Hepatocyte (in vitro differentiated cells): ENCODE measurements around the gene GPATCH8. TPM values are rescaled to one million over a fixed set of nuclear protein-coding genes. Genes with fewer than 3 reads are reported as not detected.

Experiments
- DNase-seq: peaks from one replicate; pipeline ENCODE4 v3.0.0-alpha.2; 2016; ENCODE audit warnings: low spot score
- H2AFZ ChIP-seq: fragments of 200-600 bp; sonication (generic); 2 replicates; pipeline ENCODE4 v1.6.0; 2016; ENCODE audit warnings: antibody characterized with exemption, mild to moderate bottlenecking
- H3K27ac ChIP-seq: fragments of 200-600 bp; sonication (generic); 2 replicates; pipeline ENCODE4 v1.5.1; 2016; ENCODE audit warnings: mild to moderate bottlenecking
- H3K27me3 ChIP-seq: fragments of 200-600 bp; sonication (generic); 2 replicates; pipeline ENCODE4 v1.6.1; 2016
- H3K36me3 ChIP-seq: fragments of 200-600 bp; sonication (generic); replicated peaks from 2 replicates; pipeline ENCODE4 v1.5.1; 2016; ENCODE audit warnings: low read depth; ENCODE audit not compliant: insufficient read depth
- H3K4me1 ChIP-seq: fragments of 200-600 bp; sonication (generic); 2 replicates; pipeline ENCODE4 v1.5.1; 2016; ENCODE audit warnings: mild to moderate bottlenecking, moderate library complexity; ENCODE audit not compliant: insufficient read depth
- H3K4me2 ChIP-seq: fragments of 200-600 bp; sonication (generic); 2 replicates; pipeline ENCODE4 v1.6.0; 2016
- H3K4me3 ChIP-seq: fragments of 200-600 bp; sonication (generic); 2 replicates; pipeline ENCODE4 v1.5.1; 2016; ENCODE audit warnings: mild to moderate bottlenecking
- H3K79me2 ChIP-seq: fragments of 200-600 bp; sonication (generic); 2 replicates; pipeline ENCODE4 v1.6.0; 2017; ENCODE audit warnings: mild to moderate bottlenecking
- H3K9me2 ChIP-seq: fragments of 200-600 bp; sonication (generic); replicated peaks from 2 replicates; pipeline ENCODE4 v1.6.0; 2017; ENCODE audit warnings: mild to moderate bottlenecking; ENCODE audit not compliant: insufficient read depth
- H3K9me3 ChIP-seq: fragments of 200-600 bp; sonication (generic); 2 replicates; pipeline ENCODE4 v1.5.1; 2016; ENCODE audit warnings: low read depth, mild to moderate bottlenecking
- H4K20me1 ChIP-seq: fragments of 200-600 bp; sonication (generic); 2 replicates; pipeline ENCODE4 v1.6.0; 2016; ENCODE audit warnings: mild to moderate bottlenecking; ENCODE audit not compliant: insufficient read depth, poor library complexity, severe bottlenecking
- CTCF ChIP-seq: fragments of 200-600 bp; sonication (generic); IDR thresholded peaks from 2 replicates; pipeline ENCODE4 v1.5.1; 2016; ENCODE audit warnings: antibody characterized with exemption, mild to moderate bottlenecking; ENCODE audit not compliant: poor library complexity
- EZH2 ChIP-seq: fragments of 200-600 bp; sonication (generic); IDR thresholded peaks from 2 replicates; pipeline ENCODE4 v1.6.1; 2016; ENCODE audit warnings: antibody characterized with exemption, mild to moderate bottlenecking, borderline replicate concordance
- EZH2phosphoT487 ChIP-seq: fragments of 200-600 bp; sonication (generic); IDR thresholded peaks from one replicate; pipeline ENCODE4 v1.6.1; 2018; ENCODE audit warnings: antibody characterized with exemption, mild to moderate bottlenecking, low read depth, moderate library complexity; ENCODE audit not compliant: unreplicated experiment, severe bottlenecking
- WGBS: methylation state at CpG from one replicate; pipeline ENCODE4 v1.1.6; 2016; ENCODE audit warnings: low lambda C conversion rate; ENCODE audit errors: missing lambda C conversion rate; 5-methylcytosine and 5-hydroxymethylcytosine counted together
- polyA plus RNA-seq: library from polyadenylated mRNA; unstranded; fragments of >200 nt; fragmentation: Nextera tagmentation; extraction: Ambion mirVana; gene quantifications from 2 replicates; pipeline ENCODE4 v1.2.1, GENCODE V29; 2016
- total RNA-seq: library from RNA; depleted of rRNA; stranded (reverse); fragments of >200 nt; gene quantifications from 2 replicates; pipeline ENCODE4 v1.2.3, GENCODE V29; 2014

Gene GPATCH8
- total and polyA plus RNA-seq, 2 experiments from 2014 or later, result 30.0 to 42.1 TPM

DNA sequence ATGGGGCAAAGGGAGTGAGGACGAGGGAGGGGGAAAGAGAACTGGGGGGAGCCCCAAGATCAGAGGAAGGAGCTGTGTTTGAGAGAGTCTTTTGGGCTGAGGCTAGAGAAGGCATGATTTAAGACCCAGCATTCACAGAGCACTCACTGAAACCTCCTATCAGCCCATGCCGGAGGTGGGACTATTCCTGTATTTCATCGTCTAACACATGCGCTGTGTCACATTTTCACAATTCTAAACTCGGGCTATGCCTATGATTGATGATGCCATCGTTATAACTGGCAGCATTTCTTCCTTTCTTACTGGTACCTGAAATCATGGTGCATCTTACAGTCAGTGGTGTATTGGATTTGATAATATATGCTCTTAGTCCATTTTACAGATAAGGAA lies 143.1 kb downstream of the GPATCH8 start:
- Histone ChIP-seq H3K4me1 (peaks cover 24% of the 10 kb centered on the region), H2AFZ (no peak overlapping the region), H3K9me3 (no peaks in the 10 kb centered on the region), H3K27ac (no peak overlapping the region), H3K4me3 (no peak overlapping the region), H3K79me2 (peaks cover 8% of the 10 kb centered on the region), H3K36me3 (no peaks in the 10 kb centered on the region), H3K4me2 (no peak overlapping the region), H3K27me3 (no peaks in the 10 kb centered on the region), H3K9me2 (no peaks in the 10 kb centered on the region), H4K20me1 (peaks cover 13% of the 10 kb centered on the region)
- no peak for DNase-seq
- 70% methylated on average over 6 of the region's 6 CpGs for WGBS
- TF ChIP-seq EZH2, result no peak
- TF ChIP-seq CTCF, result no peak
- TF ChIP-seq EZH2phosphoT487, result no peak

DNA sequence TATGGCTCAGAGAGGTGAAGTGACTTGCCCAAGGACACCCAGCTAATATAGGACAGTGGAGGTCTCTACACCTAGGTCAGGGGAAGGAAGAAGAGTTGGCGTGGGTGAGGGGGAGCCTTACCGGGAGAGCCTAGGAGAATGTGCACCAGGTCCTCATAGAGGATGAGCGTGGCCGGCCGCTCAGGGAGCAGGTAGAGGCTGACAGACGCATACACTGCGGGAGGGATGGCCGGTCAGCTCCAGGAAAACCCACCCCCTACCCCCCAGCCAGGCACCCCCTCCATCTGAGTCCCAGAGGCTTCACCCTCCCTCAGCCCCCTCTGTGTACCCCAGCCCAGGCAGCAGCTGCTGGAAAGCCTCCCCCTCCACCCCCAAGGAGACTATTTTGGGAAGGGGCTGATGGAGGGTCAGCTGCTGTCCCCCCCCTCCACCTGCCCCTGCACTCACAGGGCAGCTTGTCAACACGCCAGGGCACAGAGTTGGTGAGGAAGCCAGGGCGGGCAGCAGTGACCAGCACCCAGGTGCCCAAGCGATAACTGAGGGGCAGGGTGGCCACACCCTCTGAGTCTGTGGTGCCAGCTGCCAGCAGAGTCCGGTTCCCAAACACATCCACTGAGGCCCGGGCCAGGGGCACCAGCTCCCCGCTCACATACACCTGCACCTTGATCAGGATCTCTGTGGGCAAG lies 143.6 kb downstream of the GPATCH8 start:
- H4K20me1 ChIP-seq, result peaks cover 13% of the 10 kb centered on the region

GRCh38 chr17:44359006-44359405 lies 144.2 kb downstream of the GPATCH8 start:
- DNase-seq, result no peak
- H3K9me2 ChIP-seq, result no peaks in the 10 kb centered on the region
- H3K4me2 ChIP-seq, result no peak overlapping the region
- H3K4me1 ChIP-seq, result peaks cover 24% of the 10 kb centered on the region
- H3K27me3 ChIP-seq, result no peaks in the 10 kb centered on the region
- TF ChIP-seq EZH2, result no peak
- TF ChIP-seq EZH2phosphoT487, result no peak
- no peak for TF ChIP-seq CTCF
- WGBS, result 94% methylated on average over 6 of the region's 6 CpGs
- H3K9me3 ChIP-seq, result no peaks in the 10 kb centered on the region
- no peak overlapping the region for H3K27ac ChIP-seq
- peaks cover 8% of the 10 kb centered on the region for H3K79me2 ChIP-seq
- H3K36me3 ChIP-seq, result no peaks in the 10 kb centered on the region
- H4K20me1 ChIP-seq, result peaks cover 13% of the 10 kb centered on the region
- H3K4me3 ChIP-seq, result no peak overlapping the region
- no peak overlapping the region for H2AFZ ChIP-seq

More for the DNA sequence above, 143.6 kb downstream of the GPATCH8 start:
- Histone ChIP-seq H3K36me3 (no peaks in the 10 kb centered on the region), H3K4me2 (no peak overlapping the region), H2AFZ (no peak overlapping the region), H3K9me2 (no peaks in the 10 kb centered on the region), H3K4me3 (no peak overlapping the region), H3K27ac (no peak overlapping the region), H3K27me3 (no peaks in the 10 kb centered on the region), H3K79me2 (peaks cover 8% of the 10 kb centered on the region), H3K4me1 (peaks cover 24% of the 10 kb centered on the region), H3K9me3 (no peaks in the 10 kb centered on the region)
- no peak for TF ChIP-seq EZH2phosphoT487
- TF ChIP-seq CTCF, result no peak
- TF ChIP-seq EZH2, result no peak
- 92% methylated on average over 12 of the region's 14 CpGs for WGBS
- DNase-seq, result no peak

GRCh38 chr17:44358066-44358465 lies 145.1 kb downstream of the GPATCH8 start:
- Histone ChIP-seq H3K4me3 (no peak overlapping the region), H3K9me3 (no peaks in the 10 kb centered on the region), H3K79me2 (peaks cover 4% of the 10 kb centered on the region), H3K36me3 (no peaks in the 10 kb centered on the region), H3K4me1 (peaks cover 28% of the 10 kb centered on the region), H4K20me1 (peaks cover 13% of the 10 kb centered on the region), H2AFZ (no peak overlapping the region), H3K4me2 (no peak overlapping the region), H3K27me3 (no peaks in the 10 kb centered on the region), H3K27ac (no peak overlapping the region), H3K9me2 (no peaks in the 10 kb centered on the region)
- DNase-seq, result no peak
- 89% methylated on average over 9 of the region's 9 CpGs for WGBS
- TF ChIP-seq EZH2 (no peak), EZH2phosphoT487 (no peak), CTCF (no peak)
